K562 (cell line): Measurements from ENCODE around the gene DENND1A. TPM values are rescaled to one million over a fixed set of nuclear protein-coding genes. Genes with fewer than 3 reads are reported as not detected.

Source experiments
- ATAC-seq: fragments of 200-7000 bp; cut with Tn5 transposase; 3 replicates; pipeline ENCODE4 v1.9.1; 2020; ENCODE audit warnings: moderate library complexity
- BruUV-seq: library from RNA; stranded (reverse); fragments of 400-500 nt; replicated peaks from 2 replicates; lab custom pipeline; 2021; lab: Mats Ljungman, UMichigan
- CTCF ChIA-PET: fragments of 300-600 bp; formaldehyde crosslinking; extraction: SDS; loops from one replicate; lab custom pipeline; 2021; ENCODE audit warnings: low intra/inter-chr PET ratio; lab: Yijun Ruan, JAX
- POLR2A ChIA-PET: fragments of 300-600, 350-650 bp; sonication (Branson Sonifier 250); formaldehyde crosslinking; extraction: SDS; loops from one replicate; lab custom pipeline; 2021; ENCODE audit warnings: antibody characterized with exemption, inconsistent platforms; lab: Yijun Ruan, JAX
- DNase-seq, 4 experiments: peaks; one replicate each; pipeline versions ENCODE4 v3.0.0 to v3.0.0-alpha.2; 2011 to 2018; ENCODE audit warnings: low spot score in 3 of 4, mixed read lengths in 3 of 4; ENCODE audit errors: extremely low read depth in 1 of 4
- FAIRE-seq: peaks from 2 replicates; lab custom pipeline; 2011; peaks lifted over from hg19 to GRCh38; lab: Jason Lieb, UNC
- H2AFZ ChIP-seq: 2 replicates; pipeline ENCODE4 v1.6.0; 2011; ENCODE audit warnings: low read depth, low read length, control low read depth, inconsistent platforms
- H3K27ac ChIP-seq: fragments of 200-600 bp; 3 replicates; pipeline ENCODE4 v1.8.0; 2011; ENCODE audit warnings: low read depth, mild to moderate bottlenecking, control low read depth, inconsistent platforms, low read length, moderate library complexity, mixed read lengths; ENCODE audit errors: extremely low read depth
- H3K27me3 ChIP-seq, 2 experiments: fragments of 300-600 bp in 1 of 2; 2 replicates in 1 of 2; 3 replicates in 1 of 2; pipeline versions ENCODE4 v1.6.0 to v1.8.0; 2011; ENCODE audit warnings: inconsistent platforms in 2 of 2, low read length in 2 of 2, mild to moderate bottlenecking in 1 of 2, mixed read lengths in 1 of 2, moderate library complexity in 1 of 2; ENCODE audit not compliant: control insufficient read depth in 2 of 2, insufficient read depth in 2 of 2
- H3K36me3 ChIP-seq: fragments of 300-600 bp; 3 replicates; pipeline ENCODE4 v1.8.0; 2011; ENCODE audit warnings: mild to moderate bottlenecking, low read length, inconsistent platforms; ENCODE audit not compliant: control insufficient read depth, insufficient read depth
- H3K4me1 ChIP-seq, 2 experiments: fragments of 200-600 bp in 1 of 2; replicated peaks in 1 of 2; 2 replicates in 1 of 2; 3 replicates in 1 of 2; pipeline versions ENCODE4 v1.5.1 to v1.8.0; 2011; ENCODE audit warnings: inconsistent platforms in 2 of 2, low read length in 2 of 2, mild to moderate bottlenecking in 1 of 2, mixed read lengths in 1 of 2, moderate library complexity in 1 of 2; ENCODE audit not compliant: control insufficient read depth in 2 of 2, insufficient read depth in 2 of 2
- H3K4me2 ChIP-seq: 2 replicates; pipeline ENCODE4 v1.6.1; 2011; ENCODE audit warnings: low read length, control low read depth, inconsistent platforms, mixed read lengths; ENCODE audit not compliant: insufficient read depth
- H3K4me3 ChIP-seq: fragments of 200-600 bp; sonication (generic), shearing (Covaris generic); 2 replicates; pipeline ENCODE4 v1.5.1; 2016; ENCODE audit warnings: control low read depth, inconsistent platforms
- H3K79me2 ChIP-seq: fragments of 200-600 bp; 3 replicates; pipeline ENCODE4 v1.8.0; 2011; ENCODE audit warnings: low read length, inconsistent platforms; ENCODE audit not compliant: control insufficient read depth, insufficient read depth
- H3K9ac ChIP-seq, 2 experiments: 2 replicates each; pipeline versions ENCODE4 v1.6.0 to v1.6.1; 2011; ENCODE audit warnings: low read depth in 2 of 2, low read length in 2 of 2, control low read depth in 1 of 2, inconsistent platforms in 1 of 2, mild to moderate bottlenecking in 1 of 2, mixed read lengths in 1 of 2; ENCODE audit not compliant: insufficient read depth in 1 of 2
- H3K9me1 ChIP-seq: one replicate; pipeline ENCODE4 v1.6.0; 2011; ENCODE audit warnings: inconsistent platforms, mild to moderate bottlenecking, low read length, moderate library complexity; ENCODE audit not compliant: control insufficient read depth, insufficient read depth
- H3K9me3 ChIP-seq: replicated peaks from 2 replicates; pipeline ENCODE4 v1.5.1; 2011; ENCODE audit warnings: low read depth, low read length, inconsistent platforms; ENCODE audit not compliant: control insufficient read depth, insufficient read depth
- H4K20me1 ChIP-seq: replicated peaks from 2 replicates; pipeline ENCODE4 v1.6.1; 2011; ENCODE audit warnings: low read length, inconsistent platforms, mixed read lengths; ENCODE audit not compliant: control insufficient read depth, insufficient read depth
- GMEB1 ChIP-seq: fragments of 250-450 bp; sonication (Bioruptor Pico); IDR thresholded peaks from 2 replicates; pipeline ENCODE4 v1.4.0; 2020; ENCODE audit warnings: mild to moderate bottlenecking
- JUN ChIP-seq, 2 experiments: sonication (generic) in 1 of 2; formaldehyde crosslinking in 1 of 2; IDR thresholded peaks; 2 replicates each; pipeline versions ENCODE4 v1.6.1 to v1.8.0; 2012 to 2022; ENCODE audit warnings: borderline replicate concordance in 2 of 2, mild to moderate bottlenecking in 2 of 2, improper control_type of control experiment in 1 of 2, low read depth in 1 of 2, low read length in 1 of 2, missing genetic modification reagents in 1 of 2
- L3MBTL2 ChIP-seq: fragments of 450-650 bp; IDR thresholded peaks from 2 replicates; pipeline ENCODE4 v1.6.1; 2016; ENCODE audit warnings: mild to moderate bottlenecking, moderate library complexity
- NR2F6 ChIP-seq: fragments of 450-650 bp; formaldehyde crosslinking; IDR thresholded peaks from 2 replicates; pipeline ENCODE4 v1.4.0; 2020; ENCODE audit warnings: mild to moderate bottlenecking
- RAD21 ChIP-seq, 2 experiments: fragments of 250-450 bp in 1 of 2; fragments of 450-650 bp in 1 of 2; sonication (Bioruptor Pico) in 1 of 2; formaldehyde crosslinking in 1 of 2; IDR thresholded peaks in 1 of 2; conservative IDR thresholded peaks in 1 of 2; 2 replicates each; pipeline versions ENCODE4 v1.4.0 to v1.8.0; 2020 to 2022; ENCODE audit warnings: mild to moderate bottlenecking in 2 of 2, moderate library complexity in 1 of 2
- SLC30A9 ChIP-seq: fragments of 250-450 bp; sonication (Bioruptor Pico); IDR thresholded peaks from 2 replicates; pipeline ENCODE4 v1.8.0; 2022; ENCODE audit warnings: mild to moderate bottlenecking, moderate library complexity
- SMARCA4 ChIP-seq: fragments of 450-650 bp; IDR thresholded peaks from 2 replicates; pipeline ENCODE4 v1.6.1; 2016
- YY1 ChIP-seq, 3 experiments: IDR thresholded peaks; 2 replicates each; pipeline ENCODE4 v1.6.1; 2011; ENCODE audit warnings: low read length in 2 of 3, mild to moderate bottlenecking in 2 of 3, moderate library complexity in 2 of 3, borderline replicate concordance in 1 of 3, control low read depth in 1 of 3, low read depth in 1 of 3; ENCODE audit not compliant: insufficient read depth in 3 of 3, insufficient replicate concordance in 2 of 3, control insufficient read depth in 1 of 3, insufficient read length in 1 of 3; ENCODE audit errors: extremely low read depth in 1 of 3
- ZKSCAN8 ChIP-seq: fragments of 200-800 bp; sonication (Bioruptor generic); IDR thresholded peaks from 2 replicates; pipeline ENCODE4 v1.6.1; 2016; ENCODE audit warnings: missing genetic modification characterization, missing compliant biosample characterization
- ZNF398 ChIP-seq: fragments of 250-450 bp; sonication (Bioruptor Pico); IDR thresholded peaks from 2 replicates; pipeline ENCODE4 v1.8.0; 2021; ENCODE audit warnings: moderate library complexity, mild to moderate bottlenecking, inconsistent platforms
- ZNF551 ChIP-seq: fragments of 250-450 bp; sonication (Bioruptor Pico); IDR thresholded peaks from 2 replicates; pipeline ENCODE4 v1.5.0; 2021; ENCODE audit warnings: mild to moderate bottlenecking, moderate library complexity
- WGBS: fragments of 100-300 bp; shearing (Covaris generic); methylation state at CpG from one replicate; pipeline ENCODE4 v1.1.6; 2016; ENCODE audit warnings: low coverage, mixed read lengths; ENCODE audit not compliant: insufficient coverage; ENCODE audit errors: missing lambda C conversion rate; 5-methylcytosine and 5-hydroxymethylcytosine counted together
- in situ Hi-C: fragments of 300-500 bp; cut with MboI; formaldehyde crosslinking; loops from 4 replicates; pipeline ENCODE4 v1.15.0; 2018; ENCODE audit warnings: inconsistent platforms, mixed read lengths
- intact Hi-C: fragments of 100-400 bp; cut with micrococcal nuclease; formaldehyde crosslinking; loops from 2 replicates; pipeline ENCODE4 v1.14.2; 2022
- polyA plus RNA-seq, 8 experiments: library from polyadenylated mRNA; depleted of rRNA in 4 of 8; stranded (reverse) in 5 of 8; unstranded in 3 of 8; fragments of >200 nt; fragmentation: Nextera tagmentation in 2 of 8; fragmentation: Illumina TruSeq in 1 of 8; extraction: Ambion mirVana in 2 of 8; extraction: Trizol in 1 of 8; gene quantifications; 2 replicates each; pipeline versions ENCODE4 v1.2.1 to v1.2.3, GENCODE V29; 2011 to 2014; ENCODE audit warnings: inconsistent platforms in 1 of 8, missing spikeins in 1 of 8
- total RNA-seq, 7 experiments: library from RNA; depleted of rRNA in 6 of 7; stranded (reverse); fragments of >200 nt in 6 of 7; fragmentation: Illumina TruSeq in 2 of 7; extraction: Trizol in 2 of 7; gene quantifications; 2 replicates each; pipeline versions ENCODE4 v1.2.1 to v1.2.3, GENCODE V29; 2011 to 2021; ENCODE audit warnings: low replicate concordance in 1 of 7

DENND1A gene
- total and polyA plus RNA-seq, 9 of the 15 experiments (the other 6 are each of a cell fraction or from before 2014, with no cell fraction given): 7.6 to 29.5 (median 15.7) TPM

- peak in 1 of 2 experiments; percentile 33; a peak in 1 of 4 replicates for TF ChIP-seq RAD21 (CRISPR knock-in tag; conservative IDR thresholded peaks at IDR 0.05 in 1 of 2, IDR thresholded peaks at IDR 0.05 in 1 of 2)
- peak; percentile 90 for TF ChIP-seq ZKSCAN8 (CRISPR knock-in tag)
- TF ChIP-seq NR2F6 (CRISPR knock-in tag): no peak
- TF ChIP-seq SLC30A9: no peak
- no peak for TF ChIP-seq JUN (IDR thresholded peaks at IDR 0.05; ENCODE audit: borderline replicate concordance, low read depth, low read length)
- no peak for TF ChIP-seq JUN (CRISPR knock-in tag; IDR thresholded peaks at IDR 0.05; ENCODE audit: borderline replicate concordance)
Observed at GRCh38 chr9:123960366-123960765, 30.4 kb upstream of the DENND1A start (continued).

GRCh38 chr9:123959787-123960186, 29.9 kb upstream of the DENND1A start:
- 0% methylated on average over 4 of the region's 4 CpGs for WGBS
- ATAC-seq (no peak), FAIRE-seq (no peak), DNase-seq (no peak)
- Histone ChIP-seq H3K4me3 (no peak overlapping the region), H3K4me2 (no peak overlapping the region), H2AFZ (no peak overlapping the region), H3K27me3 (peaks cover 26 to 36% of the 10 kb centered on the region in 2 experiments), H3K9me1 (no peaks in the 10 kb centered on the region), H3K9ac (no peak overlapping the region), H3K4me1 (no peaks in the 10 kb centered on the region), H4K20me1 (no peaks in the 10 kb centered on the region), H3K79me2 (no peaks in the 10 kb centered on the region), H3K9me3 (no peaks in the 10 kb centered on the region), H3K27ac (no peak overlapping the region), H3K36me3 (no peaks in the 10 kb centered on the region)
- ChIA-PET CTCF (no interaction called here), POLR2A (no interaction called here)
- no TSS peak for BruUV-seq
- intact Hi-C loops (loop anchor here (10.0 kb wide), 1 partner anchor 415 kb away; no protein-coding TSS in a partner anchor), in situ Hi-C loops (no loop called here)
- TF ChIP-seq SMARCA4: no peak
- no peak for TF ChIP-seq YY1 (IDR thresholded peaks at IDR 0.05; ENCODE audit: borderline replicate concordance in 1 of 3, control insufficient read depth in 1 of 3, extremely low read depth in 1 of 3, insufficient read depth in 3 of 3, insufficient read length in 1 of 3, insufficient replicate concordance in 2 of 3, low read depth in 1 of 3, low read length in 2 of 3)
- TF ChIP-seq ZNF398: no peak
- TF ChIP-seq L3MBTL2: no peak
- TF ChIP-seq GMEB1 (CRISPR knock-in tag): no peak
- TF ChIP-seq ZNF551 (CRISPR knock-in tag): no peak
